K562 (cell line): ENCODE measurements around the gene PTPRM. TPM values are rescaled to one million over a fixed set of nuclear protein-coding genes. Genes with fewer than 3 reads are reported as not detected.

ENCODE experiments used
- ATAC-seq: fragments of 200-7000 bp; cut with Tn5 transposase; 3 replicates; pipeline ENCODE4 v1.9.1; 2020; ENCODE audit warnings: moderate library complexity
- BruUV-seq: library from RNA; stranded (reverse); fragments of 400-500 nt; replicated peaks from 2 replicates; lab custom pipeline; 2021; lab: Mats Ljungman, UMichigan
- CTCF ChIA-PET: fragments of 300-600 bp; formaldehyde crosslinking; extraction: SDS; loops from one replicate; lab custom pipeline; 2021; ENCODE audit warnings: low intra/inter-chr PET ratio; lab: Yijun Ruan, JAX
- POLR2A ChIA-PET: fragments of 300-600, 350-650 bp; sonication (Branson Sonifier 250); formaldehyde crosslinking; extraction: SDS; loops from one replicate; lab custom pipeline; 2021; ENCODE audit warnings: antibody characterized with exemption, inconsistent platforms; lab: Yijun Ruan, JAX
- DNase-seq, 4 experiments: peaks; one replicate each; pipeline versions ENCODE4 v3.0.0 to v3.0.0-alpha.2; 2011 to 2018; ENCODE audit warnings: low spot score in 3 of 4, mixed read lengths in 3 of 4; ENCODE audit errors: extremely low read depth in 1 of 4
- FAIRE-seq: peaks from 2 replicates; lab custom pipeline; 2011; peaks lifted over from hg19 to GRCh38; lab: Jason Lieb, UNC
- H2AFZ ChIP-seq: 2 replicates; pipeline ENCODE4 v1.6.0; 2011; ENCODE audit warnings: low read depth, low read length, control low read depth, inconsistent platforms
- H3K27ac ChIP-seq: fragments of 200-600 bp; 3 replicates; pipeline ENCODE4 v1.8.0; 2011; ENCODE audit warnings: low read depth, mild to moderate bottlenecking, control low read depth, inconsistent platforms, low read length, moderate library complexity, mixed read lengths; ENCODE audit errors: extremely low read depth
- H3K27me3 ChIP-seq, 2 experiments: fragments of 300-600 bp in 1 of 2; 2 replicates in 1 of 2; 3 replicates in 1 of 2; pipeline versions ENCODE4 v1.6.0 to v1.8.0; 2011; ENCODE audit warnings: inconsistent platforms in 2 of 2, low read length in 2 of 2, mild to moderate bottlenecking in 1 of 2, mixed read lengths in 1 of 2, moderate library complexity in 1 of 2; ENCODE audit not compliant: control insufficient read depth in 2 of 2, insufficient read depth in 2 of 2
- H3K36me3 ChIP-seq: fragments of 300-600 bp; 3 replicates; pipeline ENCODE4 v1.8.0; 2011; ENCODE audit warnings: mild to moderate bottlenecking, low read length, inconsistent platforms; ENCODE audit not compliant: control insufficient read depth, insufficient read depth
- H3K4me1 ChIP-seq, 2 experiments: fragments of 200-600 bp in 1 of 2; replicated peaks in 1 of 2; 2 replicates in 1 of 2; 3 replicates in 1 of 2; pipeline versions ENCODE4 v1.5.1 to v1.8.0; 2011; ENCODE audit warnings: inconsistent platforms in 2 of 2, low read length in 2 of 2, mild to moderate bottlenecking in 1 of 2, mixed read lengths in 1 of 2, moderate library complexity in 1 of 2; ENCODE audit not compliant: control insufficient read depth in 2 of 2, insufficient read depth in 2 of 2
- H3K4me2 ChIP-seq: 2 replicates; pipeline ENCODE4 v1.6.1; 2011; ENCODE audit warnings: low read length, control low read depth, inconsistent platforms, mixed read lengths; ENCODE audit not compliant: insufficient read depth
- H3K4me3 ChIP-seq: fragments of 200-600 bp; sonication (generic), shearing (Covaris generic); 2 replicates; pipeline ENCODE4 v1.5.1; 2016; ENCODE audit warnings: control low read depth, inconsistent platforms
- H3K79me2 ChIP-seq: fragments of 200-600 bp; 3 replicates; pipeline ENCODE4 v1.8.0; 2011; ENCODE audit warnings: low read length, inconsistent platforms; ENCODE audit not compliant: control insufficient read depth, insufficient read depth
- H3K9ac ChIP-seq, 2 experiments: 2 replicates each; pipeline versions ENCODE4 v1.6.0 to v1.6.1; 2011; ENCODE audit warnings: low read depth in 2 of 2, low read length in 2 of 2, control low read depth in 1 of 2, inconsistent platforms in 1 of 2, mild to moderate bottlenecking in 1 of 2, mixed read lengths in 1 of 2; ENCODE audit not compliant: insufficient read depth in 1 of 2
- H3K9me1 ChIP-seq: one replicate; pipeline ENCODE4 v1.6.0; 2011; ENCODE audit warnings: inconsistent platforms, mild to moderate bottlenecking, low read length, moderate library complexity; ENCODE audit not compliant: control insufficient read depth, insufficient read depth
- H3K9me3 ChIP-seq: replicated peaks from 2 replicates; pipeline ENCODE4 v1.5.1; 2011; ENCODE audit warnings: low read depth, low read length, inconsistent platforms; ENCODE audit not compliant: control insufficient read depth, insufficient read depth
- H4K20me1 ChIP-seq: replicated peaks from 2 replicates; pipeline ENCODE4 v1.6.1; 2011; ENCODE audit warnings: low read length, inconsistent platforms, mixed read lengths; ENCODE audit not compliant: control insufficient read depth, insufficient read depth
- ARID3A ChIP-seq: IDR thresholded peaks from 2 replicates; pipeline ENCODE4 v1.6.1; 2012; ENCODE audit warnings: low read depth, low read length, improper control_type of control experiment, borderline replicate concordance
- EHMT2 ChIP-seq: fragments of 450-650 bp; IDR thresholded peaks from 2 replicates; pipeline ENCODE4 v1.6.1; 2018; ENCODE audit warnings: antibody characterized with exemption
- ETV1 ChIP-seq: fragments of 450-650 bp; conservative IDR thresholded peaks from 2 replicates; pipeline ENCODE4 v1.6.1; 2016; ENCODE audit warnings: missing genetic modification characterization, control low read depth, low read depth, missing compliant biosample characterization
- FIP1L1 ChIP-seq: fragments of 200-400 bp; formaldehyde crosslinking; IDR thresholded peaks from 2 replicates; pipeline ENCODE4 v1.6.1; 2018; ENCODE audit warnings: mild to moderate bottlenecking, low read depth, low read length; ENCODE audit not compliant: poor library complexity, severe bottlenecking
- FOXK1 ChIP-seq: sonication (generic); formaldehyde crosslinking; IDR thresholded peaks from 2 replicates; pipeline ENCODE4 v1.8.0; 2022; ENCODE audit warnings: missing genetic modification reagents, mild to moderate bottlenecking, borderline replicate concordance
- MBD1 ChIP-seq: fragments of 250-450 bp; sonication (Bioruptor Pico); IDR thresholded peaks from 2 replicates; pipeline ENCODE4 v1.8.0; 2022; ENCODE audit warnings: inconsistent platforms
- MIER1 ChIP-seq: fragments of 450-650 bp; IDR thresholded peaks from 2 replicates; pipeline ENCODE4 v1.6.1; 2016; ENCODE audit warnings: antibody characterized with exemption, mild to moderate bottlenecking, low read depth
- MITF ChIP-seq: IDR thresholded peaks from 2 replicates; pipeline ENCODE4 v1.6.1; 2014; ENCODE audit warnings: antibody characterized with exemption
- MTA2 ChIP-seq: fragments of 450-650 bp; IDR thresholded peaks from 2 replicates; pipeline ENCODE4 v1.6.1; 2016; ENCODE audit warnings: low read depth
- SMC3 ChIP-seq: conservative IDR thresholded peaks from 2 replicates; pipeline ENCODE4 v1.6.1; 2011; ENCODE audit warnings: low read depth, low read length, improper control_type of control experiment; ENCODE audit not compliant: insufficient read depth
- TRIM25 ChIP-seq: fragments of 450-650 bp; IDR thresholded peaks from 2 replicates; pipeline ENCODE4 v1.7.0; 2016; ENCODE audit warnings: borderline replicate concordance
- ZBTB8A ChIP-seq: fragments of 450-650 bp; IDR thresholded peaks from 2 replicates; pipeline ENCODE4 v1.6.1; 2018; ENCODE audit warnings: mild to moderate bottlenecking, moderate library complexity; ENCODE audit not compliant: partially characterized antibody
- ZNF174 ChIP-seq: fragments of 250-450 bp; sonication (Bioruptor Pico); IDR thresholded peaks from 2 replicates; pipeline ENCODE4 v1.4.0; 2020; ENCODE audit warnings: mild to moderate bottlenecking
- ZNF274 ChIP-seq: IDR thresholded peaks from 2 replicates; pipeline ENCODE4 v1.6.1; 2011; ENCODE audit warnings: low read depth, mild to moderate bottlenecking, low read length, moderate library complexity, borderline replicate concordance
- ZZZ3 ChIP-seq: fragments of 450-650 bp; IDR thresholded peaks from 2 replicates; pipeline ENCODE4 v1.6.1; 2016; ENCODE audit warnings: antibody characterized with exemption, mild to moderate bottlenecking, moderate library complexity
- WGBS: fragments of 100-300 bp; shearing (Covaris generic); methylation state at CpG from one replicate; pipeline ENCODE4 v1.1.6; 2016; ENCODE audit warnings: low coverage, mixed read lengths; ENCODE audit not compliant: insufficient coverage; ENCODE audit errors: missing lambda C conversion rate; 5-methylcytosine and 5-hydroxymethylcytosine counted together
- in situ Hi-C: fragments of 300-500 bp; cut with MboI; formaldehyde crosslinking; loops from 4 replicates; pipeline ENCODE4 v1.15.0; 2018; ENCODE audit warnings: inconsistent platforms, mixed read lengths
- intact Hi-C: fragments of 100-400 bp; cut with micrococcal nuclease; formaldehyde crosslinking; loops from 2 replicates; pipeline ENCODE4 v1.14.2; 2022
- polyA plus RNA-seq, 8 experiments: library from polyadenylated mRNA; depleted of rRNA in 4 of 8; stranded (reverse) in 5 of 8; unstranded in 3 of 8; fragments of >200 nt; fragmentation: Nextera tagmentation in 2 of 8; fragmentation: Illumina TruSeq in 1 of 8; extraction: Ambion mirVana in 2 of 8; extraction: Trizol in 1 of 8; gene quantifications; 2 replicates each; pipeline versions ENCODE4 v1.2.1 to v1.2.3, GENCODE V29; 2011 to 2014; ENCODE audit warnings: inconsistent platforms in 1 of 8, missing spikeins in 1 of 8
- total RNA-seq, 7 experiments: library from RNA; depleted of rRNA in 6 of 7; stranded (reverse); fragments of >200 nt in 6 of 7; fragmentation: Illumina TruSeq in 2 of 7; extraction: Trizol in 2 of 7; gene quantifications; 2 replicates each; pipeline versions ENCODE4 v1.2.1 to v1.2.3, GENCODE V29; 2011 to 2021; ENCODE audit warnings: low replicate concordance in 1 of 7

The PTPRM gene
- total and polyA plus RNA-seq, 9 of the 15 experiments (the other 6 are each of a cell fraction or from before 2014, with no cell fraction given) = 0.03 to 0.16 (median 0.08) TPM; not detected in 3

- no peaks in the 10 kb centered on the region for H3K27me3 ChIP-seq
- BruUV-seq = no TSS peak
- H4K20me1 ChIP-seq = no peaks in the 10 kb centered on the region
- WGBS = 3% methylated on average over 8 of the region's 8 CpGs
- ATAC-seq (no peak), FAIRE-seq (no peak), DNase-seq (no peak)
- H3K36me3 ChIP-seq = no peaks in the 10 kb centered on the region
- in situ Hi-C loops = no loop called here
- H3K4me2 ChIP-seq = no peak overlapping the region
- H2AFZ ChIP-seq = no peak overlapping the region
- no peak overlapping the region for H3K27ac ChIP-seq
- POLR2A ChIA-PET = no interaction called here
- H3K9me1 ChIP-seq = no peaks in the 10 kb centered on the region
- H3K9ac ChIP-seq = no peak overlapping the region
- CTCF ChIA-PET = no interaction called here
- no peaks in the 10 kb centered on the region for H3K79me2 ChIP-seq
- no peaks in the 10 kb centered on the region for H3K9me3 ChIP-seq
- H3K4me3 ChIP-seq = no peak overlapping the region
- no peaks in the 10 kb centered on the region for H3K4me1 ChIP-seq
- intact Hi-C loops = no loop called here
- no peak for TF ChIP-seq EHMT2
- no peak for TF ChIP-seq ZNF174
- TF ChIP-seq ZBTB8A = no peak
- TF ChIP-seq MITF = no peak
- TF ChIP-seq TRIM25 = no peak
- TF ChIP-seq ETV1 (tag) = no peak
- no peak for TF ChIP-seq ARID3A
- TF ChIP-seq MIER1 = no peak
- TF ChIP-seq MBD1 (CRISPR knock-in tag) = no peak
- no peak for TF ChIP-seq MTA2
- TF ChIP-seq ZNF274 = no peak
- no peak for TF ChIP-seq FOXK1 (CRISPR knock-in tag)
- TF ChIP-seq ZZZ3 = no peak
- no peak for TF ChIP-seq SMC3
- TF ChIP-seq FIP1L1 = no peak
These were observed 478.2 kb downstream of the PTPRM start for GRCh38 chr18:8045160-8045883.
